ENCODE results near the gene UBE2C.

The UBE2C gene

GRCh38 chr20:45842169-45842812 is 29.8 kb downstream of the UBE2C start:
- TF ChIP-seq SIN3A (IDR thresholded peaks at IDR 0.05; ENCODE audit: borderline replicate concordance, insufficient read depth, low read length) (no peak), FOXP2 (optimal IDR thresholded peaks at IDR 0.05; ENCODE audit: borderline replicate concordance, extremely low read depth, extremely low read length, insufficient read depth) (no peak), TAF1 (IDR thresholded peaks at IDR 0.05; ENCODE audit: borderline replicate concordance, insufficient read depth, low read length) (no peak), POLR2AphosphoS5 (IDR thresholded peaks at IDR 0.05; ENCODE audit: low read depth, low read length) (no peak)
- TF ChIP-seq, protein P1, sequence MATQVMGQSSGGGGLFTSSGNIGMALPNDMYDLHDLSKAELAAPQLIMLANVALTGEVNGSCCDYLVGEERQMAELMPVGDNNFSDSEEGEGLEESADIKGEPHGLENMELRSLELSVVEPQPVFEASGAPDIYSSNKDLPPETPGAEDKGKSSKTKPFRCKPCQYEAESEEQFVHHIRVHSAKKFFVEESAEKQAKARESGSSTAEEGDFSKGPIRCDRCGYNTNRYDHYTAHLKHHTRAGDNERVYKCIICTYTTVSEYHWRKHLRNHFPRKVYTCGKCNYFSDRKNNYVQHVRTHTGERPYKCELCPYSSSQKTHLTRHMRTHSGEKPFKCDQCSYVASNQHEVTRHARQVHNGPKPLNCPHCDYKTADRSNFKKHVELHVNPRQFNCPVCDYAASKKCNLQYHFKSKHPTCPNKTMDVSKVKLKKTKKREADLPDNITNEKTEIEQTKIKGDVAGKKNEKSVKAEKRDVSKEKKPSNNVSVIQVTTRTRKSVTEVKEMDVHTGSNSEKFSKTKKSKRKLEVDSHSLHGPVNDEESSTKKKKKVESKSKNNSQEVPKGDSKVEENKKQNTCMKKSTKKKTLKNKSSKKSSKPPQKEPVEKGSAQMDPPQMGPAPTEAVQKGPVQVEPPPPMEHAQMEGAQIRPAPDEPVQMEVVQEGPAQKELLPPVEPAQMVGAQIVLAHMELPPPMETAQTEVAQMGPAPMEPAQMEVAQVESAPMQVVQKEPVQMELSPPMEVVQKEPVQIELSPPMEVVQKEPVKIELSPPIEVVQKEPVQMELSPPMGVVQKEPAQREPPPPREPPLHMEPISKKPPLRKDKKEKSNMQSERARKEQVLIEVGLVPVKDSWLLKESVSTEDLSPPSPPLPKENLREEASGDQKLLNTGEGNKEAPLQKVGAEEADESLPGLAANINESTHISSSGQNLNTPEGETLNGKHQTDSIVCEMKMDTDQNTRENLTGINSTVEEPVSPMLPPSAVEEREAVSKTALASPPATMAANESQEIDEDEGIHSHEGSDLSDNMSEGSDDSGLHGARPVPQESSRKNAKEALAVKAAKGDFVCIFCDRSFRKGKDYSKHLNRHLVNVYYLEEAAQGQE (IDR thresholded peaks at IDR 0.05; ENCODE audit: insufficient read depth in 1 of 2, low read depth in 2 of 2, low read length in 2 of 2), result no peak

GRCh38 chr20:45843506-45843905 is 31.1 kb downstream of the UBE2C start:
- TF ChIP-seq POLR2AphosphoS5 (IDR thresholded peaks at IDR 0.05; ENCODE audit: low read depth, low read length) (peak; percentile 12; the same call in 1 of the 2 replicates), TAF1 (IDR thresholded peaks at IDR 0.05; ENCODE audit: borderline replicate concordance, insufficient read depth, low read length) (no peak)

- no peak for TF ChIP-seq SIN3A (IDR thresholded peaks at IDR 0.05; ENCODE audit: borderline replicate concordance, insufficient read depth, low read length)
- TF ChIP-seq, protein P1 (IDR thresholded peaks at IDR 0.05; ENCODE audit: insufficient read depth in 1 of 2, low read depth in 2 of 2, low read length in 2 of 2), result no peak
- TF ChIP-seq FOXP2 (optimal IDR thresholded peaks at IDR 0.05; ENCODE audit: borderline replicate concordance, extremely low read depth, extremely low read length, insufficient read depth), result no peak
- TF ChIP-seq TAF1 (IDR thresholded peaks at IDR 0.05; ENCODE audit: borderline replicate concordance, insufficient read depth, low read length), result no peak
- no peak for TF ChIP-seq POLR2AphosphoS5 (IDR thresholded peaks at IDR 0.05; ENCODE audit: low read depth, low read length)
Observed at GRCh38 chr20:45845452-45845851, 33.0 kb downstream of the UBE2C start.

- TF ChIP-seq, protein P1 (IDR thresholded peaks at IDR 0.05; ENCODE audit: insufficient read depth in 1 of 2, low read depth in 2 of 2, low read length in 2 of 2), result no peak
- TF ChIP-seq TAF1 (IDR thresholded peaks at IDR 0.05; ENCODE audit: borderline replicate concordance, insufficient read depth, low read length) (no peak), FOXP2 (optimal IDR thresholded peaks at IDR 0.05; ENCODE audit: borderline replicate concordance, extremely low read depth, extremely low read length, insufficient read depth) (no peak), POLR2AphosphoS5 (IDR thresholded peaks at IDR 0.05; ENCODE audit: low read depth, low read length) (no peak), SIN3A (IDR thresholded peaks at IDR 0.05; ENCODE audit: borderline replicate concordance, insufficient read depth, low read length) (no peak)
Observed at GRCh38 chr20:45848421-45848820, 36.0 kb downstream of the UBE2C start.

- TF ChIP-seq, protein P1 (IDR thresholded peaks at IDR 0.05; ENCODE audit: insufficient read depth in 1 of 2, low read depth in 2 of 2, low read length in 2 of 2), result no peak
- no peak for TF ChIP-seq FOXP2 (optimal IDR thresholded peaks at IDR 0.05; ENCODE audit: borderline replicate concordance, extremely low read depth, extremely low read length, insufficient read depth)
- TF ChIP-seq POLR2AphosphoS5 (IDR thresholded peaks at IDR 0.05; ENCODE audit: low read depth, low read length), result no peak
- no peak for TF ChIP-seq SIN3A (IDR thresholded peaks at IDR 0.05; ENCODE audit: borderline replicate concordance, insufficient read depth, low read length)
- no peak for TF ChIP-seq TAF1 (IDR thresholded peaks at IDR 0.05; ENCODE audit: borderline replicate concordance, insufficient read depth, low read length)
Observed at GRCh38 chr20:45848969-45849582, 36.6 kb downstream of the UBE2C start.
